NOMO-1 treated with DMSO at 0.1 percent for 48 hours (cell line): Measurements from ENCODE around the gene CNTNAP2.

Experiments
- DNase-seq: peaks from one replicate; lab custom pipeline; 2025; ENCODE audit not compliant: unreplicated experiment; lab: John Stamatoyannopoulos, UW

The CNTNAP2 gene

DNA sequence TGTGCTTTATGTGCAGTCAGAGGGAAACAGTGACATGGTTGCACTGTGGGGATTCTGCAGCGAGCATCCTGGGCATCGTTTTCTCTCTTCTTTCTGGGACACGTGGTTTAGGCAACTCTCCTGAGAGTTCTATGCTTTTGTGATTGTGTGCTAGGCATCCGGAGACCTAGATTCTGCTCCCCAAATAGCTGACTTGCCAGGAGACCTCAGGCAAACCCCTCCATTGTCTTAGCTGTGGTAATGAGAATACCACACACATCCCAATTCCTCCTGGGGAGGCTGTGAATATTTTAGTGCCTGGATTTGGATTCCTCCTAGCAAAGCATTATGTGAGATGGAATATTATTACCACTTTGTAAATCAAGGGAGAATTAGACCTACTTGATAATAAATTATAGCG lies 1862.0 kb downstream of the CNTNAP2 start:
- DNase-seq, result no peak

DNA sequence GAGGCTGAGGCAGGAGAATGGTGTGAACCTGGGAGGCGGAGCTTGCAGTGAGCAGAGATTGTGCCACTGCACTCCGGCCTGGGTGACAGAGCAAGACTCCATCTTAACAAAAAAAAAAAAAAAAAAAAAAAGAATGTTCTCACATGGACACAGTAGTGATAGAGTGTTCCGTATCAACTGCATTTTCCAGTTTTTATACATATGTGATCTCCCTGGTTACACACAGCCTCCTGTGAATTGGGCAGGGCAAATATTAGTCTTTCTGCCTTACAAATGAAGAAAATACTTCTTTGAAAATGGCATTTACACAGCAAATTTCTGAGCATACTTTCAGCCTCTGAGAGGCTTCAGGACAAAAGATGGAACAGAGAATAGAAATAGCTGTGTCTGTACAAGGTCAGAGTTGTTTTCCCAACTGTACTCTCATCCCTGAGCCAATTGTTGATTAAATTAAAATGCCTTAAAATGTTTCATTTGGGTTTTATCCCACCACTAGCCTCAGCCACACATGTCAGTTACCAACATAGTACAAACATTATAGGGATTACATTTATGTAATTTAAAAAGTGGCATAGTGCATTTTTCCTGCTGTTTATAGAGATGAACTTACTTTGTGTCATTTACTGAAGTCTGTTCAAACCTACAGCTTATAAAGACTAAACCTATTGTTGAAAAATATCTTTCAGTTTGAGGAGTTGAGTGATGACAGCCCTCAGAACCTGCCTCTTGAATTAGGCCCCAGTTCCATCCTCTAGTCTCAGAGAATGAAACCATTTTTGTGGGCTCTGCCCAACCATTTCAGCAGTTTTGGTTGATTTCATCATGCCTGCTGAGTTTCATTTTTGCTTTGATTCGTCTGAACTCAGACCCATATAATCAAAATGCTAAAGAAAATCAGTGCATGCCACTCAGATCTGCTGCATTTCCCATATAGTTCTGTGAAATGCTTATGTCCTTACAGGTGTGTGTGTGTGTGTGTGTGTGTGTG lies 1864.5 kb downstream of the CNTNAP2 start:
- no peak for DNase-seq

DNA sequence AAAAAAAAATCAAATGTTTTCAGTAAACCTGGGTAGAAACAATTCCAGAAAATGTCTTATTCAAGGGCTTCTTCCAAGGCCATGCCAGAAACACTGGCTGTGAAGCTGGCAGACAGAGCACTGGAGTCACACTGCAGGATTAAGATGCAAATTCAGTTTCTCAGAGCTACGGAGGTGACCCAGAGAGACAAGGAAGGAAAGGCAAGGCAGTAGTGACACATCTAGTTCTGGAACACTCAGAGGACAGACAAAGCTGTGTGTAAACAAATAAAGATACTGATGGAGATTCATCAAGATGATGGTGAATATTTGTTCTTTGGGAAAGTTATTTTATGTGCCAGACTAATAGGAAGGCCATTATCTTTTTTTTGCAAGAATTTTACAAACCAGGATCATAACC lies 1865.7 kb downstream of the CNTNAP2 start:
- no peak for DNase-seq

DNA sequence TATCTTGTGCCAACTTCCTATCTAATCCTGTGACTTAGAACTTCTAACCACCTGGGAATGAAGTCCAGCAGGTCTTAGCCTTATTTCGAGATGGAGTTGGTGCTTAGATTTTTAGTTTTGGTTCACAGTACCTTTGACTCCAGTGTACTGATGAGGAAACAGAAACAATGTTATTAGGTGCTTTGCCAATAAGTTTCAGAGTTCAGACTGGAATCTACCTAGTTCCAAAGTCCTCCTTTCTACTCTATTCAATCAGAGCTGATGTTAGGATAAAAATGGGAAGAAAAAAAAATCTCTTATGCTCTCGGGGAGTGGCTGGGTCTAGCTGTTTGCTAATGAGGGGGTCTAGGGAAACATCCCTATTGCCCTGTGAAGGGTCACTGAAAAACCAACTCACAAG lies 1867.7 kb downstream of the CNTNAP2 start:
- no peak for DNase-seq

DNA sequence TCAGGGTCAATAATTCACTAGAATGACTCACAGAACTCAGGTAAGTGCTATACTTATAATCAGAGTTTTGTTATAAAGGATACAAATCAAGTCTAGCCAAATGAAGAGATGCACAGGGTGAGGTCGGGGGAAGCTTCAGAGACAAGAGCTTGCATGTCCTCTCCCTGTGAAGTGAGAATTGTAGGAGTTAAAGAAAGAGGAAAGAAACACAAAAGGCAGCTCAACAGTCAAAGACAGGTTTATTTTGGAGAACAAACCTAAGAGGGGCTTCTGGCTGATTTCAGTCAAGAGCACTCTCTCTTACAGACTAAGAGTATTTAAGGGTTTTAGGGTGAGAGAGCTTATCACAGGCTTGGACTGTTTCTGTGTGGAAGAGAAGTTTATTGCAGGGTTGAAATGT lies 1873.5 kb downstream of the CNTNAP2 start:
- DNase-seq, result no peak

DNA sequence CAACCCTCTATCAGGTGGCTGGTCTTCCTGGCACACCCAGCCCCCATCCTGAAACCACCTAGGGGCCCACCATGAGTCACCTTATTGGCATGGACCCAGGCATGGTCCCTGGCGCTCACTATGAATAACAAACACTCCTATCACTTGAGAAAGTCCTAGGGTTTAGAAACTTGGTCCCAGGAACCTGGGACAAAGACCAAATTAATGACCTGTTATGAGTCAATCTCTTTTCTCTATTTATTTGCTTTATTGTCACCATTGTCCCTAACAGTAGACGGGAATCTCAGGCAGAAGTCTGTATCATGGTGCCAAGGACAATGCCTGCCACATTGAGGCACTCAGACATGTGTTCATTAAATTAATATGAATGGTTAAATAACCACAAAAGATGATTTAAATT lies 1874.3 kb downstream of the CNTNAP2 start:
- DNase-seq, result no peak

DNA sequence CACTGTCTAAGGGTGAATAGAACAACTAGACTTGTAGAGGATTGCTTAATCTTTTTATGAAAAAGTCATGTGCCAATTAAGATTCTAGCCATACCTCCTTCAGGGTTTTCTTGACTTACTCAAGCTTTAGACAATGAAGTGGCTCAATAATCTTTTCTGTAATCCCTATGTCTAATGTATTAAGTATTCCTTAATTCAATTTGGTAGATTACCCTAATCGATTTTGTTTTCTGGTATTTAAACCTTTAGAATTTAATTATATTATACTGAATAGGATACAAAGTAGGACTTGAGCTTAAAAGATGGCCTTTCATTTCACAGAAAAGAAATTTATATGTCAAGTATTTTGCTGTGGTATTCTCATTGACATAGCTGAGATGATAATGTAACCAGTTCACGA lies 1876.1 kb downstream of the CNTNAP2 start:
- DNase-seq, result no peak

- no peak for DNase-seq
Measured at GRCh38 chr7:147997636-147998035, 1881.0 kb downstream of the CNTNAP2 start.

GRCh38 chr7:147999962-148000361 lies 1883.4 kb downstream of the CNTNAP2 start:
- DNase-seq, result no peak

GRCh38 chr7:148011753-148012152 lies 1895.2 kb downstream of the CNTNAP2 start:
- no peak for DNase-seq

DNA sequence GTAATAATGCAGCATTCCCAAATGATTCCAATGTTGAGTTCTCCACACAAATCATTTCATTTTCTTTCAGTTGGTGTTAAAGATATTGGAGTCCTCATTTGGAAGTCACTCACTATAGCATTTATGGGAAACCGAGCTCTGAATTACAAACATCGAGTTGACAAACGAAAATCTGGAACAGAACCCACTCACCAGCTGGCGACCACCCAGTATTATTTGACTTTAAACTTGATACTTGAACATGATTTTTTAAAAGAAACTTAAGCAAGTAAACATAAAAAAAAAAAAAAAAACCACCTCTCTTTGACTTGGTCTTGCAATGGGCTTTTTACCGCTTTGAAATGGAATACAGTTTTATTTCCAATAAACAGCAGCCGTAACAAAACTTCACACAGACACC lies 1897.4 kb downstream of the CNTNAP2 start:
- no peak for DNase-seq

- no peak for DNase-seq
Measured at GRCh38 chr7:148014541-148014940, 1897.9 kb downstream of the CNTNAP2 start.

DNA sequence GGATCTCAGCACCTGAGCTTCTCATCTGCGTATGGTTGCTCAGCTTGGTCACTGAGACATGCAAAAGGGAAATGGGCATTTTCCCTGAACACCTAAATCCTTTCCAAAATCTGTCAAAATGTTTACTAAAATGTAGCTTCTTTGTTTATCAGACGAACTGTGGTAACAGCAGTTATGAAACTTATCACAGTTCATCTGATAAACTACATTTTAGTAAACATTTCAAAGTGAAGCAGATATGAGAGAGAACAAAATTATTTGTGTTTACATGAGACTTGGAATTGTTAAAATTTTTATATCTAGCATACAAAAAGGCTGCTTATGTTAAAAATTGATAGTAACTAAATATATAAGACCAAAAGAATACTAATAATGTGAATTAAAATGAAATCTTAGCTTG lies 1900.5 kb downstream of the CNTNAP2 start:
- DNase-seq, result no peak

GRCh38 chr7:148020679-148021078 lies 1904.1 kb downstream of the CNTNAP2 start:
- no peak for DNase-seq

GRCh38 chr7:148021507-148022045 lies 1905.0 kb downstream of the CNTNAP2 start:
- no peak for DNase-seq

DNA sequence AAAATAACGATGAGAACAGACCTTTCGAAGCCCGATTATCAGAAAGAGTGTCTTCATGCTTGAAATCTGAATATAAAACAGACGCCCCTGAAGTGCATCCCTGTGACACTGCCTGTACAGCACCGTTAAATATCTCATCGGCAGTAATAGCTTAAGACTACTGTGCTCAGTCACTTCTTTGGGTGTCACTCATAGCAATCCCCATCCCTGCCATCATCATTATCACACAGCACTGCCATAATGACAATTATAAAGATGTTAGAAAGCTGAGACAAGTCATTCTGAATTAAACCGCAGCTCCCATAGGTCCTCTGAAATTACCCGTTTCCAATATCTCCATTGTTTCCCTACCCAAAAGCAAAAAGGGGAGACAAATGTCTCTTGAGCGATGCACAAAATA lies 1906.2 kb downstream of the CNTNAP2 start:
- no peak for DNase-seq

- DNase-seq, result no peak
Measured at GRCh38 chr7:148026713-148027112, 1910.1 kb downstream of the CNTNAP2 start.

DNA sequence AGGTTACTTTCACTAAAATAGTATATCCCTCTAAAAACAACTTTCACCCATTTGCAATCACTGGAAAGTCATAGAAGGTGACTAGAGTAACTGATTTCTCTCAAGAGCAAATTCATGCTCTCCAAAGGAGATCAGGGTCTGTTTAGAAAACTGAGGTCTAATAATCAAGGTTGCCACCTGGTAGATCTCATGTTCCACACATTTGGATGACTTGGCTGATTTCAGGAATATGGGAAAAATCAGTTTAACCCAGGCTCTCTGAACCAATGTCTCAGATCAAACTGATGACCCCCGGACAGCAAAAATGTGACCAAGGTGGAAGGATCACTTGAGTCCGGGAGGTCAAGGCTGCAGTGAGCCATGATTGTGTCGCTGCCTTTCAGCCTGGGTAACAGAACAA lies 1911.6 kb downstream of the CNTNAP2 start:
- DNase-seq, result no peak

GRCh38 chr7:148031019-148031418 lies 1914.4 kb downstream of the CNTNAP2 start:
- DNase-seq, result no peak

DNA sequence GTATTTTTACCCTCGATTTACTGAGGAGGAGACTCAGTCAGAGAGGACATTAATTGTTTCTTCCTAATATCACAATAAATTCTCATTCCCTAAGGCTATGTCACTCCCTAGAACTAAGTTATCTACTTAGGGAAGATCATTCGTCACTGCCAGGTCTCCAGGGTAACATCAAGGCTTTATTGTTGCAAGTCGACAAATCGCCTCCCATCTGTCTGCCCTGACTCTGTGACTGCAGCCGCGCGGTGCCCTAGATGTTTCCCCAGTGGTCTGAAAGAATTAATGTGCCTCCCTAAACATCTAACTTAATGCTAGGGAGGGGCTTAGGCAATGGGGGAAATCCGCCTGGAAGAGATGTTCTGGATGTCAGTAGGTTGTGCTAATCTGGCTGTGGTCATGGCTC lies 1915.2 kb downstream of the CNTNAP2 start:
- DNase-seq, result no peak

- DNase-seq, result no peak
Measured at GRCh38 chr7:148035950-148036349, 1919.3 kb downstream of the CNTNAP2 start.

GRCh38 chr7:148037044-148037443 lies 1920.4 kb downstream of the CNTNAP2 start:
- peak; percentile 49 for DNase-seq

DNA sequence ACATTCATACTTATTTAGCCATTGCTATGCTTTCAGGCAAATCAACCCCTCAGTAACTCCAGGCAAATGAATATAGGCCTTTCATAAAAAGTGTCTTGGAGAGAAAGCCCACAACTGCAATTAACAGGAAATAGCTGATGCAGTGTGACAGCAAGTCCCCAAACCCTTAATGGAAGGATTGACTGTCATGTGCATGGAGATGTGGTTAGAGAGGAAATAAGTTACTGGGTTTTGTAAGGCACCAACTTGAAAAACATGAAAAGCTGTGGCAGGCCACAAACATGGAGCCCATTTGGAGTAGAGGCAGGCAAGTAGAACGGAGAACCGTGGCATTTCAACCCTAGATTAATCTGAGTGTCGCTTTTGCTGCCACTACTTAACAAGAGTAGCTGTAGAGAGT lies 1924.6 kb downstream of the CNTNAP2 start:
- DNase-seq, result no peak
